HCT116 (cell line): ENCODE results near the gene GPR176. TPM values are rescaled to one million over a fixed set of nuclear protein-coding genes. Genes with fewer than 3 reads are reported as not detected.

Experiments
- ATAC-seq: fragments of 200-7000 bp; cut with Tn5 transposase; 2 replicates; pipeline ENCODE4 v1.9.1; 2020; ENCODE audit warnings: mild to moderate bottlenecking, moderate library complexity
- BruUV-seq: library from RNA; stranded (reverse); fragments of 400-500 nt; replicated peaks from 2 replicates; lab custom pipeline; 2021; lab: Mats Ljungman, UMichigan
- CTCF ChIA-PET: fragments of 300-600 bp; sonication (Branson Sonifier 250); formaldehyde crosslinking; loops from one replicate; lab custom pipeline; 2021; ENCODE audit warnings: antibody characterized with exemption; lab: Charles Lee
- POLR2A ChIA-PET: fragments of 300-600, 350-600 bp; sonication (Branson Sonifier 250); formaldehyde crosslinking; loops from one replicate; lab custom pipeline; 2021; ENCODE audit warnings: antibody characterized with exemption; lab: Charles Lee
- RAD21 ChIA-PET, 2 experiments: fragments of 300-600 bp; sonication (Branson Sonifier 250); formaldehyde crosslinking; loops; one replicate each; lab custom pipeline; 2023; ENCODE audit warnings: low total read pairs in 2 of 2; ENCODE audit not compliant: uncharacterized antibody in 2 of 2, unreplicated experiment in 2 of 2, low non-redundant PET in 1 of 2; lab: Charles Lee
- DNase-seq: peaks from one replicate; pipeline ENCODE4 v3.0.0-alpha.2; 2010; ENCODE audit warnings: low read depth, low spot score
- H2AFZ ChIP-seq: fragments of 200-600 bp; shearing (Covaris generic), sonication (generic); 2 replicates; pipeline ENCODE4 v1.6.1; 2017; ENCODE audit warnings: low read depth, mixed run types, mixed read lengths, antibody characterized with exemption, low read length; ENCODE audit not compliant: poor library complexity, severe bottlenecking
- H3K27ac ChIP-seq: 2 replicates; pipeline ENCODE4 v1.5.1; 2012; ENCODE audit warnings: low read depth, low read length
- H3K27me3 ChIP-seq: fragments of 200-600 bp; sonication (generic); 2 replicates; pipeline ENCODE4 v1.6.1; 2016; ENCODE audit warnings: mixed run types, low read length, mixed read lengths; ENCODE audit not compliant: insufficient read depth
- H3K36me3 ChIP-seq, 2 experiments: fragments of 200-500 bp in 1 of 2; fragments of 200-600 bp in 1 of 2; sonication (Bioruptor generic) in 1 of 2; sonication (generic) in 1 of 2; 2 replicates each; pipeline versions ENCODE4 v1.5.1 to v1.6.1; 2014 to 2016; ENCODE audit warnings: low read length in 2 of 2, inconsistent platforms in 1 of 2, mixed read lengths in 1 of 2, mixed run types in 1 of 2; ENCODE audit not compliant: insufficient read depth in 2 of 2, control insufficient read depth in 1 of 2
- H3K4me1 ChIP-seq, 2 experiments: fragments of 200-600 bp in 1 of 2; sonication (generic) in 1 of 2; 2 replicates each; pipeline versions ENCODE4 v1.5.1 to v1.6.1; 2012 to 2017; ENCODE audit warnings: low read length in 2 of 2, inconsistent platforms in 1 of 2, mild to moderate bottlenecking in 1 of 2, mixed read lengths in 1 of 2, mixed run types in 1 of 2, moderate library complexity in 1 of 2; ENCODE audit not compliant: insufficient read depth in 2 of 2, control insufficient read depth in 1 of 2
- H3K4me2 ChIP-seq: fragments of 200-600 bp; sonication (generic); 2 replicates; pipeline ENCODE4 v1.6.1; 2017; ENCODE audit warnings: mixed run types, low read length, mixed read lengths
- H3K4me3 ChIP-seq, 2 experiments: fragments of 200-600 bp in 1 of 2; sonication (generic) in 1 of 2; replicated peaks in 1 of 2; 2 replicates each; pipeline ENCODE4 v1.5.1; 2011 to 2016; ENCODE audit warnings: low read length in 2 of 2, control low read depth in 1 of 2, low read depth in 1 of 2, mild to moderate bottlenecking in 1 of 2, mixed read lengths in 1 of 2, mixed run types in 1 of 2
- H3K79me2 ChIP-seq: fragments of 200-600 bp; sonication (generic); 2 replicates; pipeline ENCODE4 v1.6.1; 2017; ENCODE audit warnings: mild to moderate bottlenecking, mixed run types, low read length, moderate library complexity, mixed read lengths; ENCODE audit not compliant: insufficient read depth
- H3K9ac ChIP-seq: fragments of 200-600 bp; sonication (generic); 2 replicates; pipeline ENCODE4 v1.6.1; 2016; ENCODE audit warnings: low read length, mixed read lengths
- H3K9me2 ChIP-seq: fragments of 200-600 bp; sonication (generic), shearing (Covaris generic); 2 replicates; pipeline ENCODE4 v1.6.1; 2017; ENCODE audit warnings: mixed run types, mild to moderate bottlenecking, moderate library complexity; ENCODE audit not compliant: insufficient read depth
- H3K9me3 ChIP-seq, 2 experiments: fragments of 200-500 bp in 1 of 2; fragments of 200-600 bp in 1 of 2; sonication (Bioruptor generic) in 1 of 2; sonication (generic) in 1 of 2; 2 replicates each; pipeline ENCODE4 v1.6.1; 2014 to 2017; ENCODE audit warnings: low read length in 2 of 2, mixed read lengths in 2 of 2, inconsistent platforms in 1 of 2, low read depth in 1 of 2, mild to moderate bottlenecking in 1 of 2, mixed run types in 1 of 2, moderate library complexity in 1 of 2; ENCODE audit not compliant: control insufficient read depth in 1 of 2, insufficient read depth in 1 of 2
- H4K20me1 ChIP-seq: fragments of 200-600 bp; sonication (generic), shearing (Covaris generic); 2 replicates; pipeline ENCODE4 v1.6.1; 2017; ENCODE audit warnings: mixed run types, mild to moderate bottlenecking, moderate library complexity; ENCODE audit not compliant: insufficient read depth
- CBX3 ChIP-seq: IDR thresholded peaks from 2 replicates; pipeline ENCODE4 v1.6.1; 2012; ENCODE audit warnings: low read depth
- EZH2 ChIP-seq: fragments of 200-600 bp; sonication (generic); IDR thresholded peaks from 2 replicates; pipeline ENCODE4 v1.6.1; 2017; ENCODE audit warnings: antibody characterized with exemption, mixed run types
- EZH2phosphoT487 ChIP-seq: fragments of 200-600 bp; IDR thresholded peaks from 2 replicates; pipeline ENCODE4 v1.6.1; 2018; ENCODE audit warnings: antibody characterized with exemption, borderline replicate concordance
- FOSL1 ChIP-seq: IDR thresholded peaks from 2 replicates; pipeline ENCODE4 v1.6.1; 2012; ENCODE audit warnings: low read depth
- JUND ChIP-seq: IDR thresholded peaks from 2 replicates; pipeline ENCODE4 v1.6.1; 2012
- MAX ChIP-seq: IDR thresholded peaks from 2 replicates; pipeline ENCODE4 v1.6.1; 2012
- REST ChIP-seq: IDR thresholded peaks from 2 replicates; pipeline ENCODE4 v1.6.1; 2012; ENCODE audit warnings: low read depth
- SIN3A ChIP-seq: IDR thresholded peaks from 2 replicates; pipeline ENCODE4 v1.6.1; 2012; ENCODE audit warnings: low read depth
- YY1 ChIP-seq: IDR thresholded peaks from 2 replicates; pipeline ENCODE4 v1.6.1; 2011; ENCODE audit warnings: low read length, low read depth, moderate library complexity, mild to moderate bottlenecking; ENCODE audit not compliant: insufficient replicate concordance; ENCODE audit errors: extremely low read depth
- ZBTB33 ChIP-seq: IDR thresholded peaks from 2 replicates; pipeline ENCODE4 v1.6.1; 2011; ENCODE audit warnings: mild to moderate bottlenecking, low read length, moderate library complexity; ENCODE audit not compliant: insufficient replicate concordance; ENCODE audit errors: extremely low read depth
- ZNF274 ChIP-seq: fragments of 200-500 bp; sonication (Bioruptor generic); IDR thresholded peaks from 2 replicates; pipeline ENCODE4 v1.6.1; 2014; ENCODE audit warnings: mild to moderate bottlenecking, low read depth, low read length, inconsistent platforms
- intact Hi-C: fragments of 100-400 bp; cut with micrococcal nuclease; formaldehyde crosslinking; loops from 2 replicates; pipeline ENCODE4 v1.10.0; 2022
- total RNA-seq: library from RNA; stranded (reverse); gene quantifications from one replicate; pipeline ENCODE4 v1.2.1, GENCODE V29; 2021; ENCODE audit not compliant: unreplicated experiment
- TF ChIP-seq, protein P1 (sequence below): IDR thresholded peaks from 2 replicates; pipeline ENCODE4 v1.6.1; 2012

The GPR176 gene
- total RNA-seq, 1 experiment from 2014 or later: 1.7 TPM

DNA sequence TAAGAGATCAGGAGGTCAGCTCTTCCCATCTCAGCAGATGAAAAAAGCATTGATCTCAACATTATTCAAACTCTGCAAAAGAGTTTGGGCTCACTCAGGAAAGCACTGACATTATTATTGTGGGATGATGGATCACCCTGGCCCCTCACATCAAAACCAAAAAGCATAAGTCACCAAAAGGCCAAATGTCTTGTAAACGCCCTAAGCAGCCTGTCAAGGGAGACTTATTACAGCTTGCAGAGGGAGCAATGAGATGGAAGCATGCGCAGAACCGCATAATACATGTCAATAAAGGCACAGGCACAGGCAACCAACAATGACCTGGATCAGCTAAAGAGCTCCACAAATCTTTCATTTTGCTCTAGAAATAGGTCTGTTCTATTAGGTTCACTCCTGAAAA lies 142.0 kb downstream of the GPR176 start:
- H3K4me3 ChIP-seq: no peak overlapping the region
- TF ChIP-seq MAX (no peak), REST (no peak), YY1 (no peak), JUND (no peak), ZBTB33 (no peak), EZH2 (no peak), SIN3A (no peak), ZNF274 (no peak), CBX3 (no peak), EZH2phosphoT487 (no peak), FOSL1 (no peak)
- TF ChIP-seq, protein P1, sequence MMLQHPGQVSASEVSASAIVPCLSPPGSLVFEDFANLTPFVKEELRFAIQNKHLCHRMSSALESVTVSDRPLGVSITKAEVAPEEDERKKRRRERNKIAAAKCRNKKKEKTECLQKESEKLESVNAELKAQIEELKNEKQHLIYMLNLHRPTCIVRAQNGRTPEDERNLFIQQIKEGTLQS: no peak
- H3K4me2 ChIP-seq: no peak overlapping the region
- no peaks in the 10 kb centered on the region for H4K20me1 ChIP-seq
- no TSS peak for BruUV-seq
- DNase-seq (no peak), ATAC-seq (no peak)
- peaks cover 7 to 9% of the 10 kb centered on the region in 2 experiments; a peak in 3 of 4 replicates for H3K4me1 ChIP-seq
- H3K27ac ChIP-seq: no peak overlapping the region
- H3K9me2 ChIP-seq: no peaks in the 10 kb centered on the region
- no peak overlapping the region for H3K9ac ChIP-seq
- intact Hi-C loops: no loop called here
- H3K36me3 ChIP-seq: no peaks in the 10 kb centered on the region
- POLR2A ChIA-PET: no interaction called here
- H3K27me3 ChIP-seq: no peaks in the 10 kb centered on the region
- no peak overlapping the region for H2AFZ ChIP-seq
- peaks cover 1% of the 10 kb centered on the region for H3K79me2 ChIP-seq
- CTCF ChIA-PET: no interaction called here
- H3K9me3 ChIP-seq: no peaks in the 10 kb centered on the region
- RAD21 ChIA-PET: no interaction called here
